ENCODE measurements around the gene ADGRG4.
A peak's percentile ranks its signal among the peaks of the same experiment; 100 is the strongest.

Gene ADGRG4

DNA sequence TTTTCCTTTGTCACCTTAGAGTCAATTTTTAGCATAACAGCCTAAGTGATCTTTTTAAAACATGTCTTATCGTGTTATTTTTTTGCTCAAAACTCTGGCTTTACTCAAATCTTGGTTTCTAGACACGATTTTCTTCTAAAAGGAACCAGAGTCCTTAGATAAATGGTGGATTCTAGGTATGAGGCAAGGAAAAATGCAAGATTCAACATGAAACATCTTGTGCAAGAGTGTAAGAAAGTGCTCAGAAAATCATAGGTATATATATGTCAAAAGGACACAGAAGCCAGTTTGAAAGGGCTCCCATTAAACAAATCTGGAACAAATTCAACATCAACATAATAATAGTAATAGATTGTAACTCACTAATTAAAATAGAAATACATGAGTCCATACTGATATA lies 8.1 kb upstream of the ADGRG4 start:
- no peak for DNase-seq (ENCODE audit: low read depth, low spot score)

- DNase-seq (ENCODE audit: low read depth, low spot score), result no peak
Observed at GRCh38 chrX:136295380-136295779, 5.4 kb upstream of the ADGRG4 start.

GRCh38 chrX:136303041-136303440 lies 2.3 kb downstream of the ADGRG4 start:
- no peak for DNase-seq (ENCODE audit: low read depth, low spot score)

- no peak for DNase-seq (ENCODE audit: low read depth, low spot score)
Observed at GRCh38 chrX:136304493-136304892, 3.7 kb downstream of the ADGRG4 start.

- no peak for DNase-seq (ENCODE audit: low read depth, low spot score)
Observed at GRCh38 chrX:136306182-136306581, 5.4 kb downstream of the ADGRG4 start.

DNA sequence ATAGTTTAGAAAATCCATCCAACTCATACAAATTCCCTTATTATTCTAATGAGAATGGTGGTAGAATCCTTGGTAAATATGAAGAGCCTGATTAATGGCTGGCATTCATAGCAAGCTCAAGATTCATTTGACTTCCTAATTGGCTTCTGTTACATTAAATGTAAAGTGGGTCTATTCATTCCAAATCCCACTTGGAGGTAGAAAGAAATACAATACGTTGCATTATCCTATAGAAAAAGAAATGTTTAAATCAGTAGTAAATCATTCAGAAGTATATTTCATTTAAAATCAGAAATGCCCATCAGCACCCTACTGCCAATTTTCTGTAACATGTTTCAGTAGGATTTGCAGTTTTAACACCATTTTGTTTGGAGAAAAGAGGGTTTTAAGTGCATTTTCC lies 6.7 kb downstream of the ADGRG4 start:
- no peak for DNase-seq (ENCODE audit: low read depth, low spot score)

- DNase-seq (ENCODE audit: low read depth, low spot score), result peak; percentile 51
Observed at GRCh38 chrX:136310411-136310810, 9.6 kb downstream of the ADGRG4 start.

DNA sequence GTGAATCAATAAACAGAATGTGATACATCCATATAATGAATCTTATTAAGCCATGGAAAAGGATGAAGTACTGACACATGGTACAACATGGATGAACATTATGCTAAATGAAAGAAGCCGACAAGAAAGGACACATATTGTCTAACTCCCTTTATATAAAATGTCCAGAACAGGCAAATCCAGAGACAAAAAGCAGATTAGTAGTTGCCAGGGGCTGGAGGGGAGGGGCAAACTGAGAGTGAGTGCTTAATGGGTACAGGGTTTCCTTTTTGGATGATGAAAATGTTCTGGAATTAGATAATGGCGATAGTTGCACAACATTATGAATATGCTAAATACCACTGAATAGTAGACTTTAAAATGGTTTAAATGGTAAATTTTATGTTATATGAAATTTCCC lies 17.4 kb downstream of the ADGRG4 start:
- DNase-seq (ENCODE audit: low read depth, low spot score), result no peak

DNA sequence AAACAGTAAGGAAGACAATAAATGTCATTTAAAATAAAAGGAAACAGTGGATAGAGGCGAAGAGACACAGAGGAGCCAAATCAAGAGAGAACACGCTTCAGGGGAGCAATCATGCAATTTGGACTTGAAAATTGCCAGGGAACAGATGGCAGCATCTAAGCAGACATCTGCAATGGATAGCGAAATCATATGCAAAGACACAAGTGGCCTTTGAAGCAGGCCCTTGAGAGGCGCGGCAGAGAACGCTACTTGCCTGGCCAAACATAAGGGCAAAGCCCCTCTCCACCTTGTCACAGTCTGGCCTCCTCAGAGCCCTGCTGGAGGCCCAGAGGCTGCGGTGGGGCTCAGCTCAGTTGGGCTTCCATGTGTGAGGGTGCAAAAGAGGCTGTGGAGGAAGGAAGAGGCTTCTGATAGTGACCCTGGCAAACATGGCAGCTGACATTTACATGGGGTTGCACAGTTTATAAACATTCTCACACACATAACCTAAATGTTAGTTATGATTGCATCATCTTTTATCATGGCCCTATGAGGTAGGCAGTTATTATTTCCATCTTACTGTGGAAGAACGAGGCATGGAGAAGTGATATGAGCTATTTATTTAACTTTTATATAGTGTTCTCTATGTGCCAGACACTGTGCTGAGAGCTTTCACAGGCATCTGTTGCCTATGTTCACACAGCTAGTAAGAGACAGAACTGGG lies 18.3 kb downstream of the ADGRG4 start:
- no peak for DNase-seq (ENCODE audit: low read depth, low spot score)

GRCh38 chrX:136319600-136319999 lies 18.8 kb downstream of the ADGRG4 start:
- DNase-seq (ENCODE audit: low read depth, low spot score), result no peak

DNA sequence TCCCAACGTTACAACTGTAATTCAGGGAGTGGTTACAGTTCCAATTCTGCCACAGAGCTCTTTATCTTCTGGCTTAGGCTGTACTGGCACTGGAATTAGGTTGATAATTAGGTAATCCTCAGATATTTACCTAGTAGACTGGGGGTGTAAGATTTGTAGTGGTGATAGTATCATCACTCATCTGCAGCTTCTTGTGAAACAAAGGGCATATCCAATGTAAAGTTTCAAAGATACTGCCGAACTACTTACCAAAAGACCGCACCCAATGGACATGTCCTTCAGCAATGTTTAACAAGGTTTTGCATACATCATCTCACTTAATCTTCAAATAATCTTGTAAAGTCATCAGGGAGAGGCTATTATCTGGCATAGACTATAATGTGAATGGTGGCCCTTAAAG lies 20.8 kb downstream of the ADGRG4 start:
- DNase-seq (ENCODE audit: low read depth, low spot score), result no peak

DNA sequence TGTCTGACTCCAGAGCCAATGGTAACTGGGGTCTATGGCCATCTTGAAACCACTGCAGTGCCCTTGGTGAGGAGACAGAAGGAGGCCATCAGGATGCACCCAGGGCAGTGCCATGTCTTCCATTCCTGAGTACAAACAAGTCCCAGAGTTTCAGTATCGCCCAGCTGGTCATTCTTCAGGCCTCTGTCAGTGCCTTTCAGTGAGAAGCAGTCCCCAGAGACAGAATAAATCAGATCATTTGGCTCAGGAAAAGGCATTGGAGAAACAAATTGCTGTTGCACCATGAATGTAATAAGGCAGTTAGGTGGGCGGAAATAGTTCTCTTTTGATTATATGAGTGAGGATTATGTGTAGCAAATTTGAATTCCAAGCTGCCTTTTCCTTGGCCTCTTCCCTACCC lies 21.3 kb downstream of the ADGRG4 start:
- no peak for DNase-seq (ENCODE audit: low read depth, low spot score)

DNA sequence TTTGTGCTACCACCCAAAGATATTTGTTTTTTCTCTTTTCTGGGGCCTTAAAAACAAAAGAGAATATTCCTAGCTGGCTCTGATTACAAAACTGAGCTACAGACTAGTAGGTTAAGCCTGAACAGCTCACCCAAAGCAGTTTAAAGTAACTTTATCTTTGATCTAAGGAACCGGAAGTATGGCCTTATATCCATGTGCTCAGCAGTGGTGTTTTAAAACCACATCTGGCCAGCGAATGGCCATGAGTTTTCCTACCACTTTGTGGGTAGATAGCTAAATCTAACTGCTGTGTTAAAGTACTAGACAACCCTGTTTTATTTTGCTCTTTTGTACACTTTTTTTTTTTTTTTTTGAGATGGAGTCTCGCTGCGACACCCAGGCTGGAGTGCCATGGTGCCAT lies 24.6 kb downstream of the ADGRG4 start:
- no peak for DNase-seq (ENCODE audit: low read depth, low spot score)

GRCh38 chrX:136328933-136329332 lies 28.2 kb downstream of the ADGRG4 start:
- no peak for DNase-seq (ENCODE audit: low read depth, low spot score)

DNA sequence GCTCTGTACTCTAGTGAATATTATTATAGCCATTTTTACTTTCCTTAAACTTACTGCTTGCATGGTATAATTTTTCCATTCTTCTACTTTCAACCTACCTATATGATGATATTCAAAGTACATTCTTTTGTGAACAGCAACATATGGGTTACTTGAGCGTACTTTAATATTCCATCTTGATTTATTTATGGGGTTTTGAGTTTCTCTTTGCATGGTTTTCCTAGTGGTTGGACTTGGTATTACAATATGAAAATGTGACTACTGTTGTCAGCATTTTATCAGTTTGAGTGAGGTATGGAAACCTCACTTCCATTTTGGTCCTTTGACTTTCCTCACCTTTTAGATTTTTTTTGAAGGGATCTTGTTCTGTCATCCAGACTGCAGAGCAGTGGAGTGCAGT lies 35.9 kb downstream of the ADGRG4 start:
- DNase-seq (ENCODE audit: low read depth, low spot score), result no peak

DNA sequence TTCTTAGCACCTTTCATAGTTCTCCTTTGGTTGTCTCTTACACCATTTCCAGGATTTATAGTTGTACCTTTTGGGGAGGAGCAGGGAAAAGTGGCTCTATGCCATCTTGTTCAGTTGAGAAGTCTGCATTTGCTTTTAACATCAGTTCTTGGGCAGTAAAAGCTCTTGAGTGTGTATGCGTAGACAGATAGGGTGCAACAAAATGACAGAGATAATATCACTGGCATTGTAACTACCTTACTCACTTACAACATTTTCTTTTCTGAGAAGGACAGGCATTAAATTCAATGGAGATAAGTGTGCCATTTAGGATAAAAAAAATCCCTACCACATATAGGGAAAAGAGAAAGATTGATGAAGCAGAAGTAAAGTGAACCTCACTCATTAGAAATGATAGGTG lies 38.9 kb downstream of the ADGRG4 start:
- DNase-seq (ENCODE audit: low read depth, low spot score), result no peak

DNA sequence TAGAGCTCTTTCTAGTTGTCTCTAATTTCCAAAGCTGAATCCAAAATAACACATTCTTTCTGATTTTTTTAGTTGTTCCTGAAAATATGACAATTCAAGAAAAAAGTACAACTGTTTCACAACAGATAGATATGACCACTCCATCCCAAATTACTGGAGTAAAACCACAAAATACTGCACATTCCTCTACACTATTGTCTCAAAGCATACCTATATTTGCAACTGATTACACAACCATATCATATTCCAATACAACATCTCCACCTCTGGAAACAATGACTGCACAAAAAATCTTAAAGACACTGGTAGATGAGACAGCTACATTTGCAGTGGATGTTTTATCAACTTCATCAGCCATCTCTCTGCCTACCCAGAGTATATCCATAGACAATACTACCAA lies 43.6 kb downstream of the ADGRG4 start:
- DNase-seq (ENCODE audit: low read depth, low spot score), result no peak

DNA sequence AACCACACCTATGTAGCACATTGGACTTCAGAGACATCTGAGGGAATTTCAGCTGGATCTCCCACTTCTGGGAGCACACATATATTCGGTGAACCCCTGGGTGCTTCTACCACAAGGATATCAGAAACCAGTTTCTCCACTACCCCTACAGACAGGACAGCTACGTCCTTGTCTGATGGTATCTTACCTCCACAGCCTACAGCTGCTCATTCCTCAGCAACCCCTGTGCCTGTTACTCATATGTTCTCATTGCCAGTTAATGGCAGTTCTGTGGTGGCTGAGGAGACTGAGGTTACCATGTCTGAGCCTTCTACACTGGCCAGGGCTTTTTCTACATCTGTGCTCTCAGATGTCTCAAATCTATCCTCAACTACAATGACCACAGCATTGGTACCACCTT lies 45.7 kb downstream of the ADGRG4 start:
- no peak for DNase-seq (ENCODE audit: low read depth, low spot score)

DNA sequence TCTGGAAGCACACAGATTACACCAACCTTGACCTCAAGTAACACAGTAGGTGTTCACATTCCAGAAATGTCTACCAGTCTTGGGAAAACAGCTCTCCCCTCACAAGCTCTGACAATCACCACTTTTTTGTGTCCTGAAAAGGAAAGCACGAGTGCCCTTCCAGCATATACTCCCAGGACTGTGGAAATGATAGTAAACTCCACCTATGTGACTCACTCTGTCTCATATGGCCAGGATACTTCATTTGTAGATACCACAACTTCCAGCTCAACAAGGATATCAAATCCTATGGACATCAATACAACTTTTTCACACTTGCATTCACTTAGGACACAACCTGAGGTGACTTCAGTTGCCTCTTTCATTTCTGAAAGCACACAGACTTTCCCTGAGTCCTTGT lies 46.9 kb downstream of the ADGRG4 start:
- DNase-seq (ENCODE audit: low read depth, low spot score), result no peak

- no peak for DNase-seq (ENCODE audit: low read depth, low spot score)
Observed at GRCh38 chrX:136353526-136354093, 52.8 kb downstream of the ADGRG4 start.

- no peak for DNase-seq (ENCODE audit: low read depth, low spot score)
Observed at GRCh38 chrX:136354201-136354600, 53.4 kb downstream of the ADGRG4 start.

GRCh38 chrX:136369377-136369776 lies 68.6 kb downstream of the ADGRG4 start:
- DNase-seq (ENCODE audit: low read depth, low spot score), result no peak

GRCh38 chrX:136376713-136377112 lies 76.0 kb downstream of the ADGRG4 start:
- DNase-seq (ENCODE audit: low read depth, low spot score), result no peak

Measured in ELF-1 (cell line).